Stimulated activated effector memory CD8-positive, alpha-beta T cell treated with anti-CD3 and anti-CD28 coated beads, Interleukin-12 subunit alpha, Interleukin-12 subunit beta, amount 100 ng/mL, for 72 hours (primary cell): Measurements from ENCODE around the gene PTPRN2.

Source experiments
- ATAC-seq: fragments of 150-1000 bp; cut with Tn5 transposase; 2 replicates; pipeline ENCODE4 v1.10.0; 2021
- DNase-seq, 2 donors: peaks; one replicate each; pipeline ENCODE4 v3.0.0; 2021 to 2022; ENCODE audit warnings: low spot score in 2 of 2
- H3K27ac Mint-ChIP-seq: one replicate; pipeline ENCODE4 v1.8.0; 2022; ENCODE audit warnings: mild to moderate bottlenecking, mixed read lengths
- H3K36me3 Mint-ChIP-seq: one replicate; pipeline ENCODE4 v1.8.0; 2022; ENCODE audit warnings: mild to moderate bottlenecking, mixed read lengths
- H3K4me1 Mint-ChIP-seq: one replicate; pipeline ENCODE4 v1.8.0; 2022; ENCODE audit warnings: mixed read lengths
- H3K4me3 Mint-ChIP-seq: one replicate; pipeline ENCODE4 v1.8.0; 2022; ENCODE audit warnings: mild to moderate bottlenecking, mixed read lengths
- H3K9me3 Mint-ChIP-seq: one replicate; pipeline ENCODE4 v1.8.0; 2022; ENCODE audit warnings: mixed read lengths

The PTPRN2 gene

GRCh38 chr7:157646551-157646950 lies 941.1 kb downstream of the PTPRN2 start:
- H3K27ac Mint-ChIP-seq = no peak overlapping the region
- no peaks in the 10 kb centered on the region for H3K36me3 Mint-ChIP-seq
- no peak overlapping the region for H3K4me3 Mint-ChIP-seq
- H3K9me3 Mint-ChIP-seq = no peaks in the 10 kb centered on the region
- H3K4me1 Mint-ChIP-seq = no peaks in the 10 kb centered on the region
- DNase-seq (no peak), ATAC-seq (no peak)

- no peak overlapping the region for H3K4me3 Mint-ChIP-seq
- ATAC-seq = peak; percentile 34
- no peaks in the 10 kb centered on the region for H3K4me1 Mint-ChIP-seq
- no peaks in the 10 kb centered on the region for H3K9me3 Mint-ChIP-seq
- no peak for DNase-seq
- H3K27ac Mint-ChIP-seq = no peak overlapping the region
- no peaks in the 10 kb centered on the region for H3K36me3 Mint-ChIP-seq
Observed at GRCh38 chr7:157645539-157645938, 942.1 kb downstream of the PTPRN2 start.

- Mint-ChIP-seq H3K4me3 (no peak overlapping the region), H3K4me1 (no peaks in the 10 kb centered on the region), H3K9me3 (peaks cover 5% of the 10 kb centered on the region), H3K27ac (no peak overlapping the region), H3K36me3 (no peaks in the 10 kb centered on the region)
- ATAC-seq = no peak
- DNase-seq = no peak
Observed at GRCh38 chr7:157644946-157645345, 942.7 kb downstream of the PTPRN2 start.

GRCh38 chr7:157643525-157643970 lies 944.1 kb downstream of the PTPRN2 start:
- ATAC-seq (no peak), DNase-seq (no peak)
- Mint-ChIP-seq H3K27ac (no peak overlapping the region), H3K36me3 (no peaks in the 10 kb centered on the region), H3K4me3 (no peak overlapping the region), H3K9me3 (peaks cover 8% of the 10 kb centered on the region), H3K4me1 (no peaks in the 10 kb centered on the region)

- ATAC-seq (no peak), DNase-seq (no peak)
- Mint-ChIP-seq H3K27ac (no peak overlapping the region), H3K4me1 (no peaks in the 10 kb centered on the region), H3K9me3 (peaks cover 8% of the 10 kb centered on the region), H3K36me3 (no peaks in the 10 kb centered on the region), H3K4me3 (no peak overlapping the region)
Observed at GRCh38 chr7:157641866-157642265, 945.8 kb downstream of the PTPRN2 start.

- Mint-ChIP-seq H3K4me1 (no peaks in the 10 kb centered on the region), H3K9me3 (peaks cover 8% of the 10 kb centered on the region), H3K4me3 (no peak overlapping the region), H3K36me3 (no peaks in the 10 kb centered on the region), H3K27ac (no peak overlapping the region)
- no peak for ATAC-seq
- no peak for DNase-seq
Observed at GRCh38 chr7:157640144-157640543, 947.5 kb downstream of the PTPRN2 start.

GRCh38 chr7:157638563-157638962 lies 949.1 kb downstream of the PTPRN2 start:
- H3K4me3 Mint-ChIP-seq = no peak overlapping the region
- DNase-seq (no peak), ATAC-seq (no peak)
- H3K4me1 Mint-ChIP-seq = no peaks in the 10 kb centered on the region
- H3K36me3 Mint-ChIP-seq = no peaks in the 10 kb centered on the region
- no peak overlapping the region for H3K27ac Mint-ChIP-seq
- peaks cover 8% of the 10 kb centered on the region for H3K9me3 Mint-ChIP-seq

- Mint-ChIP-seq H3K36me3 (no peaks in the 10 kb centered on the region), H3K4me3 (no peak overlapping the region), H3K4me1 (no peaks in the 10 kb centered on the region), H3K27ac (no peak overlapping the region), H3K9me3 (peaks cover 8% of the 10 kb centered on the region)
- ATAC-seq (no peak), DNase-seq (no peak)
Observed at GRCh38 chr7:157637216-157637949, 950.2 kb downstream of the PTPRN2 start.

GRCh38 chr7:157635669-157636068 lies 952.0 kb downstream of the PTPRN2 start:
- Mint-ChIP-seq H3K4me1 (no peaks in the 10 kb centered on the region), H3K9me3 (peaks cover 8% of the 10 kb centered on the region), H3K27ac (no peak overlapping the region), H3K36me3 (no peaks in the 10 kb centered on the region), H3K4me3 (no peak overlapping the region)
- DNase-seq (no peak), ATAC-seq (no peak)

- no peaks in the 10 kb centered on the region for H3K4me1 Mint-ChIP-seq
- ATAC-seq (no peak), DNase-seq (no peak)
- peaks cover 4% of the 10 kb centered on the region for H3K9me3 Mint-ChIP-seq
- H3K27ac Mint-ChIP-seq = no peak overlapping the region
- H3K36me3 Mint-ChIP-seq = no peaks in the 10 kb centered on the region
- no peak overlapping the region for H3K4me3 Mint-ChIP-seq
Observed at GRCh38 chr7:157635148-157635500, 952.5 kb downstream of the PTPRN2 start.

- H3K4me1 Mint-ChIP-seq = no peaks in the 10 kb centered on the region
- ATAC-seq = no peak
- no peak overlapping the region for H3K27ac Mint-ChIP-seq
- H3K9me3 Mint-ChIP-seq = peaks cover 3% of the 10 kb centered on the region
- H3K36me3 Mint-ChIP-seq = no peaks in the 10 kb centered on the region
- no peak overlapping the region for H3K4me3 Mint-ChIP-seq
- DNase-seq = no peak
Observed at GRCh38 chr7:157634401-157635147, 953.0 kb downstream of the PTPRN2 start.

GRCh38 chr7:157633465-157634185 lies 954.0 kb downstream of the PTPRN2 start:
- H3K4me3 Mint-ChIP-seq = no peak overlapping the region
- H3K36me3 Mint-ChIP-seq = no peaks in the 10 kb centered on the region
- ATAC-seq (no peak), DNase-seq (no peak)
- no peaks in the 10 kb centered on the region for H3K4me1 Mint-ChIP-seq
- no peak overlapping the region for H3K27ac Mint-ChIP-seq
- no peaks in the 10 kb centered on the region for H3K9me3 Mint-ChIP-seq

- Mint-ChIP-seq H3K9me3 (no peaks in the 10 kb centered on the region), H3K36me3 (no peaks in the 10 kb centered on the region), H3K27ac (no peak overlapping the region), H3K4me1 (peaks cover 15% of the 10 kb centered on the region), H3K4me3 (no peak overlapping the region)
- DNase-seq (no peak), ATAC-seq (no peak)
Observed at GRCh38 chr7:157630301-157630853, 957.2 kb downstream of the PTPRN2 start.

- Mint-ChIP-seq H3K4me3 (no peak overlapping the region), H3K9me3 (no peaks in the 10 kb centered on the region), H3K36me3 (no peaks in the 10 kb centered on the region), H3K27ac (no peak overlapping the region), H3K4me1 (peaks cover 15% of the 10 kb centered on the region)
- ATAC-seq (no peak), DNase-seq (no peak)
Observed at GRCh38 chr7:157628456-157628855, 959.2 kb downstream of the PTPRN2 start.

- H3K4me3 Mint-ChIP-seq = no peak overlapping the region
- ATAC-seq = no peak
- no peaks in the 10 kb centered on the region for H3K9me3 Mint-ChIP-seq
- H3K4me1 Mint-ChIP-seq = peaks cover 15% of the 10 kb centered on the region
- H3K27ac Mint-ChIP-seq = no peak overlapping the region
- DNase-seq = no peak
- no peaks in the 10 kb centered on the region for H3K36me3 Mint-ChIP-seq
Observed at GRCh38 chr7:157627646-157628045, 960.0 kb downstream of the PTPRN2 start.
